WTC11 (cell line): ENCODE results near the gene SAMD3.

ENCODE experiments used
- SP1 ChIP-seq: sonication (generic); formaldehyde crosslinking; conservative IDR thresholded peaks from 2 replicates; pipeline ENCODE4 v1.8.1; 2022; ENCODE audit warnings: missing genetic modification reagents
- TF ChIP-seq, protein P1 (sequence below): fragments of 200-600 bp; IDR thresholded peaks from 2 replicates; pipeline ENCODE4 v1.8.0; 2022; ENCODE audit warnings: antibody characterized with exemption
- TF ChIP-seq, protein P2 (sequence below): sonication (generic); formaldehyde crosslinking; conservative IDR thresholded peaks from 2 replicates; pipeline ENCODE4 v1.8.1; 2023; ENCODE audit warnings: mild to moderate bottlenecking, low read depth, missing genetic modification reagents, moderate library complexity

DNA sequence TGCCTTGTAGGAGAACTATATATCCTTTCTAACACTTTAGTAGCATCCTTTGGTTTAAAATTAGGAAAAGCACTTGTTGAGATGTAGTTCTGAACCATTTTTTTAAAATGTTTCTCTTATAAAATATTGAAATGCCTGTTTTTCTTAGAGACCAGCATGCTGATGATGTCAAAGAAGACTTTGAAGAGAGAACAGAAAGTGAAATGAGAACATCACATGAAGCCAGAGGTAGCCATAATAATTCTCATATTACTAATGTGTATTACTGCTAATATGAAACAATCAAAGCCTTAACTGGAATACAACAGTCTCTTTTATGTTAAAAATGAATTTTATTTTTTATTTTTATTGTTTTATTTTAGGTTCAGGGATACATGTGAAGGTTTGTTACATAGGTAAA, 102.0 kb downstream of the SAMD3 start:
- TF ChIP-seq, protein P1, sequence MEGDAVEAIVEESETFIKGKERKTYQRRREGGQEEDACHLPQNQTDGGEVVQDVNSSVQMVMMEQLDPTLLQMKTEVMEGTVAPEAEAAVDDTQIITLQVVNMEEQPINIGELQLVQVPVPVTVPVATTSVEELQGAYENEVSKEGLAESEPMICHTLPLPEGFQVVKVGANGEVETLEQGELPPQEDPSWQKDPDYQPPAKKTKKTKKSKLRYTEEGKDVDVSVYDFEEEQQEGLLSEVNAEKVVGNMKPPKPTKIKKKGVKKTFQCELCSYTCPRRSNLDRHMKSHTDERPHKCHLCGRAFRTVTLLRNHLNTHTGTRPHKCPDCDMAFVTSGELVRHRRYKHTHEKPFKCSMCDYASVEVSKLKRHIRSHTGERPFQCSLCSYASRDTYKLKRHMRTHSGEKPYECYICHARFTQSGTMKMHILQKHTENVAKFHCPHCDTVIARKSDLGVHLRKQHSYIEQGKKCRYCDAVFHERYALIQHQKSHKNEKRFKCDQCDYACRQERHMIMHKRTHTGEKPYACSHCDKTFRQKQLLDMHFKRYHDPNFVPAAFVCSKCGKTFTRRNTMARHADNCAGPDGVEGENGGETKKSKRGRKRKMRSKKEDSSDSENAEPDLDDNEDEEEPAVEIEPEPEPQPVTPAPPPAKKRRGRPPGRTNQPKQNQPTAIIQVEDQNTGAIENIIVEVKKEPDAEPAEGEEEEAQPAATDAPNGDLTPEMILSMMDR: no peak
- TF ChIP-seq, protein P2, sequence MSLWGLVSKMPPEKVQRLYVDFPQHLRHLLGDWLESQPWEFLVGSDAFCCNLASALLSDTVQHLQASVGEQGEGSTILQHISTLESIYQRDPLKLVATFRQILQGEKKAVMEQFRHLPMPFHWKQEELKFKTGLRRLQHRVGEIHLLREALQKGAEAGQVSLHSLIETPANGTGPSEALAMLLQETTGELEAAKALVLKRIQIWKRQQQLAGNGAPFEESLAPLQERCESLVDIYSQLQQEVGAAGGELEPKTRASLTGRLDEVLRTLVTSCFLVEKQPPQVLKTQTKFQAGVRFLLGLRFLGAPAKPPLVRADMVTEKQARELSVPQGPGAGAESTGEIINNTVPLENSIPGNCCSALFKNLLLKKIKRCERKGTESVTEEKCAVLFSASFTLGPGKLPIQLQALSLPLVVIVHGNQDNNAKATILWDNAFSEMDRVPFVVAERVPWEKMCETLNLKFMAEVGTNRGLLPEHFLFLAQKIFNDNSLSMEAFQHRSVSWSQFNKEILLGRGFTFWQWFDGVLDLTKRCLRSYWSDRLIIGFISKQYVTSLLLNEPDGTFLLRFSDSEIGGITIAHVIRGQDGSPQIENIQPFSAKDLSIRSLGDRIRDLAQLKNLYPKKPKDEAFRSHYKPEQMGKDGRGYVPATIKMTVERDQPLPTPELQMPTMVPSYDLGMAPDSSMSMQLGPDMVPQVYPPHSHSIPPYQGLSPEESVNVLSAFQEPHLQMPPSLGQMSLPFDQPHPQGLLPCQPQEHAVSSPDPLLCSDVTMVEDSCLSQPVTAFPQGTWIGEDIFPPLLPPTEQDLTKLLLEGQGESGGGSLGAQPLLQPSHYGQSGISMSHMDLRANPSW: no peak
- no peak for TF ChIP-seq SP1
